Mammary epithelial cell (primary cell): ENCODE measurements around the gene NDUFB2.

Experiments
- CTCF ChIP-seq, 2 donors: IDR thresholded peaks in 1 of 2; conservative IDR thresholded peaks in 1 of 2; 2 replicates each; pipeline ENCODE4 v1.5.1; 2011 to 2012; ENCODE audit warnings: inconsistent platforms in 2 of 2, low read length in 2 of 2, mild to moderate bottlenecking in 2 of 2, control low read depth in 1 of 2, low read depth in 1 of 2; ENCODE audit not compliant: insufficient read depth in 1 of 2; ENCODE audit errors: extremely low read depth in 1 of 2
- EZH2 ChIP-seq: IDR thresholded peaks from 2 replicates; pipeline ENCODE4 v1.6.1; 2012; ENCODE audit warnings: low read length, inconsistent platforms, borderline replicate concordance

- no peak for TF ChIP-seq EZH2
- no peak for TF ChIP-seq CTCF (conservative IDR thresholded peaks at IDR 0.05 in 1 of 2, IDR thresholded peaks at IDR 0.05 in 1 of 2; ENCODE audit: extremely low read depth in 1 of 2, insufficient read depth in 1 of 2, low read depth in 1 of 2, low read length in 2 of 2)
Measured at GRCh38 chr7:140723574-140723973, 27.1 kb downstream of the NDUFB2 start.
